ELR (cell line): ENCODE measurements around the gene WASF1.
"Not testable (repeated sequence)": the region's sequence is repeated elsewhere in the genome, so short reads cannot be mapped to it uniquely, and the experiment has no call there.

Experiments used
- DNase-seq: peaks from one replicate; pipeline ENCODE4 v3.0.0-alpha.2; 2015; ENCODE audit warnings: low read depth

Gene WASF1

GRCh38 chr6:110173506-110174132 lies 5.9 kb downstream of the WASF1 start:
- no peak for DNase-seq

- DNase-seq: no peak
Measured at GRCh38 chr6:110170081-110170480, 9.4 kb downstream of the WASF1 start.

- DNase-seq: peak; percentile 13
Measured at GRCh38 chr6:110158479-110158878, 21.0 kb downstream of the WASF1 start.

- DNase-seq: no peak
Measured at GRCh38 chr6:110147870-110148269, 31.6 kb downstream of the WASF1 start.

DNA sequence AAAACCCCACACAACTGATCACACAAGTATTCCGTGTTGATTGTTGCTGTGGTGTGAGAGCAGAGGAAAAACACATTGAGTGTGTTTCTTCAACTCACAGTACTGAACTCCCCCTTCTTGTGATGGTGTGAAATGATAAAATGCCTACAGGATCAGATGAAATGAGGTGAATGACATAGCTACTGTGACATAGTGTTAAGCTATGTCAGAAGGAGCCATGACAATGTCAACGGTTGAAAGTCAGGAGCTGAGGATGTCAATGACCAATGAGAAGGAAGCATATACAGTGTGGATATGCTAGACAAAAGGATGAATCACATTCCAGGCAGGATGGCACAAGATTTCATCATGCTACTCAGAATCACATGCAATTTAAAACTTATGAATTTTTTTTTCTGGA lies 38.8 kb downstream of the WASF1 start:
- peak; percentile 80 for DNase-seq

DNA sequence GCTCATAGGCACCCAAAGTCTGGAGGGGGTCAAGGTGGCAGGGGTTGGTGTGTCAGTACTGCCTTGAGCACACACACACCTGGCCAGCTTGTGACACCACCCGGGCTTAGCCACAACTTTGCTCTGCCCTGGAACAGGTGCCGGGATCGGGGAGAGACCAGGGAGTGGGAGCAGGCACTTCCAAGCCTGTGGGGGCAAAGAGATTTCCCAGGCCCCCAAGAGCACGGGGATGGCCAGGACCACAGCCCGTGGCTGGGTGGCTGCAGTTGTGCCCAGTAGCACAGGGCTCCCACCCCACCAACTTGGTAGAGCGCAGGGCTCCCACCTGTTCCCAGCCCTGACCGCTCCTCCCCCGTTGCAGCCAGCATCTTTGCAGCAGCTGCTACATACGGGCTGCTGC lies 40.4 kb downstream of the WASF1 start:
- DNase-seq: no peak

- no peak for DNase-seq
Measured at GRCh38 chr6:110137924-110138887, 41.3 kb downstream of the WASF1 start.

DNA sequence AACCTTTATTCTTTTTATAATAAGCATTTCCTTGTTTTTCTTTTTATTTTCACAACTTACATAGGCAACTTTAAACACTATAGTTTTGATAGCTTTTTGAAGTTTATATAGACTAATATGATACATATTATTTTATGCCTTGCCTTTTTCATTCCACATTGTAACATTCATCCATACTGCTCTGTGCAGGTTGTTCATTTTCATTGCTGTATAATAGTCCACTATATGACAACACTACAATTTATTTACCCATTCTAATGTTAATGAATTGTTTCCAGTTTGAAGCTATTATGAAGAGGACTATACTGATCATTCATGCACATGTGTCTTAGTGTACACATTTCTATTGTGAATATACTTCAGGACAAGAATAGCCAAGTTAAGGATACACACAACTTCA lies 49.1 kb downstream of the WASF1 start:
- DNase-seq: no peak

DNA sequence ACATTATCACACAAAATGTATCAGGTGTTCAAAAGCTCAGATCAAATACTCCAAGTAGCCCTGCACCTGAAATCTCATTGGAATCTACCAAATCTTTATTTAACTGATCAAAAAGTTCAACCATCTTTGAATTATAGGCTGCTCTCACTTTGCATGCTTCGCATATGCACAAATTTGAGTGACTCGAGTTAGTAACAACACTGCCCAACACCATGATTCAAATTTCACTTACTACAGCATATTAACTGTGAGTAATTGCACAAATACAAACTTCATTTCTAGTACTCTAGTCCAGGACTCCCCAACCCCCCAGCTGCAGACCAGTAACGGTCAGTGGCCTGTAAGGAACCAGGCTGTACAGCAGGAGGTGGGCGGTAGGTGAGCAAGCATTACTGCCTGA lies 51.1 kb downstream of the WASF1 start:
- no peak for DNase-seq

DNA sequence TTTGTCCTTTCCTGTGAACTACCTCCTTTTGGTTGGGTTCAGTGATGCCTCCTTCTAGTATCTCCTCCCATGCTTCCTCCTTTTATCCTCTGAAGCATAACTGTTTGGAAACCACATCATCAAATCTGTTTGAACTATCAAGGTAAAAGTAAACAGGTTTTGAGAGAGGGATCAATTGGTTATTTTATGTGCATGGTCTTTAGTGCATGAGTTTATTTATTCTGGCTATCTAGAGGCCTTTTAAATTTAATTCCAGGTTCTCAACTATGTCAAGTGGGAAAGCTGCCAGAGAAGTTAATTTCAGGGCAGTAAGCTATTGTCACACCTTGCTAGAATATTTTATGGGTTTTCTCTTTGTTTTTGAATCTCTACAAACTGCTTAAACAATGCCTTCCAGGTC lies 54.1 kb downstream of the WASF1 start:
- no peak for DNase-seq

GRCh38 chr6:110121655-110122054 lies 57.8 kb downstream of the WASF1 start:
- DNase-seq: not testable (repeated sequence)

DNA sequence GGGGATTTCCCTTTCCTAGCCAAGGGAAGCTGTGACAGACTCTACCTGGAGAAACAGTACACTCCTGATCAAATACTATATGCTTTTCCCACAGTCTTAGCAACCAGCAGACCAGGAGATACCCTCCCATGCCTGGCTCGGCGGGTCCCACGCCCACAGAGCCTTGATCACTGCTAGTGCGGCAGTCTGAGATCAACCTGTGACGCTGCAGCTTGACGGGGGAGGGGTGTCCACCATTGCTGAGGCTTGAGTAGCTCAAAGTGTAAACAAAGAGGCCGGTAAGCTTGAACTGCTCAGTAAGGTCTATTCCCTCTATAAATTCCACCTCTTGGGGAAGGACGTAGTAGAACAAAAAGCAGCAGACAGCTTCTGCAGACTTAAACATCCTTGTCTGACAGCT lies 63.2 kb downstream of the WASF1 start:
- no peak for DNase-seq

DNA sequence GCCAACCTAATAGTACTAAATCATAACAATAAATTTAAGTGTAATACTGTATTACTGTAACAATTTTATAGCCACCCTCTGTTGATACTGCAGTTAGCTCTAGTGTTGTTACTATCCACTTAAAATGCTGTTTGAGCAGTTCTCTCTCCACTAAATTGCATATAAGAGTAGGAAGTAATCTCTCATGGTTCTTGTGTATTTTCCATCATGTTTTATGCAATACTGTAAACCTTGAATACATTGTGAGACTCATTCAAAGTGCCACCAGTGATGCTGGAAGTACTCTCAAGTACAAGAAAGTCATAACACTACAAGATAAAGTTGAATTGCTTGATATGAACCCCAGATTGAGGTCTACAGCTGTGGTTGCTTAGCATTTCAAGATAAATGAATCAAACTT lies 65.5 kb downstream of the WASF1 start:
- DNase-seq: no peak

- no peak for DNase-seq
Measured at GRCh38 chr6:110105296-110105695, 74.2 kb downstream of the WASF1 start.

GRCh38 chr6:110103260-110103659 lies 76.2 kb downstream of the WASF1 start:
- no peak for DNase-seq

DNA sequence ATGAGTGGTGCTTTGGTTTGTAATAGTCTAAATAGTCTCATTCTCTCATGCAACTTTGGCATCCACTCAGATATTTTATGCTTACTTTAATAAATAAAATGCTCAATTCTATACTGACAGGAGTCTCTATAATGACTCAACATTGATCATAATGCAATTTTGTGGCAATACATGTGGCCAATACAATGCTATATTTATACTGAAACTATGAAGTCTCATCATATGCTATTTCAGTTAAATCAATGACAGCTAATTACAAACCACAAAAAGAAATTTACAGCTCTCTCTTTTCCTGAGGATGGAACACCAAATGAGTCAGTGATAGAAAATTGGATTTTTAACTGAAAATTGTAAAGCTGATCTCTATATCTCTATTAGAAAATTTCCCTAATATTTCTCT lies 77.1 kb downstream of the WASF1 start:
- peak; percentile 5 for DNase-seq

DNA sequence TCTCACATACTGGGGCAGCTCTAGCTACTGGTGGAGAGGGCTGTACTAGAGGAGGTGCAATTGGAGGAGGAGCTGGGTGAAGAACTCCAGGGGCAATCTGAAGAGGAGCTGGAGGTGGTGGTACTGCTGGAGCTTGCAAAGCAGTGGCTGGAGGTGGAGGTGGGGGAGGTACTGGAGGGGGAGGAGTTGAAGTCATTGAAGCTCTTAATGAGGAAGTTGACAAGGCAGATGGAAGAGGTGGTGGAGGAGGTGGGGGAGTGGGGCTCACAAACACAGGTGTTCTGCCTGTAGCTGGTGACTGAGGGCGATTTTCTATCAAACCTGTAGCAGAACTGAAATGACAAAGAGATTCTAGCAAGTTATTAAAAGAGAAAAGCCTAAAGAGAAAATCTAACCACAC lies 77.6 kb downstream of the WASF1 start:
- no peak for DNase-seq

DNA sequence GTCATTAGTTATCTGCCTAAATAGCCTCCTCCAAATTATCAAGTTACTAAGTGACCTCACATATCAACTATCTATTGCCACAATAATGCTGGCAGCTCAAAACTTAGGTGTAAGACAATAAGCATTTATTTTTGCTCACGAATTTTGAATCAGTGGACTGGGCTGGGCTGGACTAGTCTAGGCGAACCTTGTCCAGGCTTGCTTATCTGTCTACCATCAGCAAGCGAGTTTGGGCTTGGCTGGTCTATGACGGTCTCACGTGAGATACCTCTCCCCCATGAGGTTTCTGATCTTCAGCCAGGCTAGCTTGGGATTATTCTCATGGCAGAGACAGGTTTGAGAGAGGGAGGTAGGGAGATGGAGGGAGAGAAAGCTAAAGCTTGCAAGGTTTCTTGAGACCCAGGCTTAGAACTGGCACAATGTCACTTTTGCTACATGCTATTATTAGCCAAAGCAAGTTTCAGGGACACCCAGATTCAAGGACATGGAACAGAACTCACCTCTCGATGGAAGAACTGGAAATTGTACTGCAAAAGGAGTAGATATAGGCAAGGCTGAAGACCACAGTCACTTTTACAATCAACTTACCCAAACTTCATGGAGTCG lies 80.9 kb downstream of the WASF1 start:
- no peak for DNase-seq

DNA sequence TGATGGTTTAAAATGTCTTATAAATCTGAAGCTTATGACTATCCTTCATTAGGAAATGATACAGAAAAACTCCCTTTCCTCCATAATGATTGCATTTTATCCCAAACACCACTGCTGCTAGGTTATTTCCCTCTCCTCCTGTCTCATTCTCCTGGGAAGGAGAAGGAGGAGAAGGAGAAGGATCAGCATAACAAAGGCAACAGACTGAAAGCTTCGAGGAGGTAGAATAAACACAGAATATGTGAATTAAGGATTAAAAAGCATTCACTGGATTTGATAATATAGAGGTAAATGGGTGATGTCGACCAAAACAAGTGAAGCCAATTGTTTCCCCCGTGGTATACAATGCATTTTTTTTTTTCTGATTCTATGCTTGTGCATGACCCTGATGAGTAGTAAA lies 82.0 kb downstream of the WASF1 start:
- DNase-seq: no peak

DNA sequence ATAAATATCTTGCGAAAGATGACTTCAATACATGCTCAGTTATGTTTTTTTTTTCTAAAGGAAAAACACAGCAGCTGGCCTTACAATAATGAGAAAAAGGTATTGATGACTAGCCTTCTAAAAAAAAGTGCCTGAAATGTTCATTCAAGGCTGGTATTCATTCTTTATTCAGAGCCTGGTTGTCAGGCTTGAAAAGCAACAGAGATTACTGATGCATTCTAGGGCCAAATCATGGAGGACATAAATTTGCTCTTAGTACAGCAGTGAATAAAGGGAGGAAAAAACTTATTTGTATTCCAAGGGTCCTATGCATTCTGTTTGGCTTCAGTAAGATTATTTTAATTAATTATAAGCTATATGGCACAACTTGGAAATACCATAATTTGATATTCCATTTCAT lies 83.5 kb downstream of the WASF1 start:
- no peak for DNase-seq

- DNase-seq: no peak
Measured at GRCh38 chr6:110095101-110095500, 84.4 kb downstream of the WASF1 start.

DNA sequence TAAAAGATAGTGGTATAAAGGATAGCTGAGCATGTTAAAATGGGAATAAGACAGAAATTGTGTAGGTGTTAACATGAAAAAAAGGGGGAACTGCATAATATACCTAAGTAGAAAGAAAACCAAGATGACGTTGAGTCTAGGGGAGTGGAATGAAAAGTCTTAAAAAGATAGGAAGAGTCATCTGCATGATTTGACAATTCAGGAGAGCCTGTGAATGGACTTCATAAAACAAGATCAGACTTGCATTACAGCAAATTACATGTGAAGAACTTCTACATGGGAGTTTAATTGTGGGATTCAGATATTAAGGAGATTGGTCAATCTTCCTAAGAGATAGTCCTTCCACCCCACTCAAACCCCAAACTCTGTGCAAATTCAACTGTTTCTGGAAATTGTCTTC lies 85.5 kb downstream of the WASF1 start:
- DNase-seq: no peak

DNA sequence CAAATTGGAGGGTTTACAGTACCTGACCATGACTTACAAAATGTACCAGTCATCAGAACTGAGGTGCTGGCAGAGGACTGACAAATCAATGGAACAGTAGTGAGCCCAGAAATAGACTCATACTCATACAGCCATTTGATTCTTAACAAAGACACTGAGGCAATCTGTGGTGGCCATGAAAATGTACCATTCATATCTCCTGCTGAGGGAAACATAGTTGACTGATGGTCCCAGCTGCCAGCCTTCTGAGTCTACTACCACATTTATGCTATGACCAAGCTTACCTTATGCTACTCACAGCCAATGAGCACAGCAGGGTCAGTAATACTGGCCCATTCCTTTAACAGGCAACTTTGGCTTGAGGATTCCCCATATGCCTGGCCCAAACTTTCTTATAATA lies 88.6 kb downstream of the WASF1 start:
- DNase-seq: no peak
